Stimulated activated CD8-positive, alpha-beta memory T cell treated with anti-CD3 and anti-CD28 coated beads, Interleukin-2, amount 100 ng/mL, for 1 hour (primary cell): ENCODE data around the gene SMPDL3B.

ENCODE experiments used
- DNase-seq, 2 donors: peaks; one replicate each; pipeline ENCODE4 v3.0.0-alpha.2; 2020; ENCODE audit warnings: low read depth in 2 of 2

The SMPDL3B gene, protein sequence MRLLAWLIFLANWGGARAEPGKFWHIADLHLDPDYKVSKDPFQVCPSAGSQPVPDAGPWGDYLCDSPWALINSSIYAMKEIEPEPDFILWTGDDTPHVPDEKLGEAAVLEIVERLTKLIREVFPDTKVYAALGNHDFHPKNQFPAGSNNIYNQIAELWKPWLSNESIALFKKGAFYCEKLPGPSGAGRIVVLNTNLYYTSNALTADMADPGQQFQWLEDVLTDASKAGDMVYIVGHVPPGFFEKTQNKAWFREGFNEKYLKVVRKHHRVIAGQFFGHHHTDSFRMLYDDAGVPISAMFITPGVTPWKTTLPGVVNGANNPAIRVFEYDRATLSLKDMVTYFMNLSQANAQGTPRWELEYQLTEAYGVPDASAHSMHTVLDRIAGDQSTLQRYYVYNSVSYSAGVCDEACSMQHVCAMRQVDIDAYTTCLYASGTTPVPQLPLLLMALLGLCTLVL

GRCh38 chr1:27934818-27935549, at the start of gene SMPDL3B:
TSS of gene SMPDL3B (plus strand) at chr1:27935000. CDS start at chr1:27935184, 184 bp downstream.
- no peak for DNase-seq

DNA sequence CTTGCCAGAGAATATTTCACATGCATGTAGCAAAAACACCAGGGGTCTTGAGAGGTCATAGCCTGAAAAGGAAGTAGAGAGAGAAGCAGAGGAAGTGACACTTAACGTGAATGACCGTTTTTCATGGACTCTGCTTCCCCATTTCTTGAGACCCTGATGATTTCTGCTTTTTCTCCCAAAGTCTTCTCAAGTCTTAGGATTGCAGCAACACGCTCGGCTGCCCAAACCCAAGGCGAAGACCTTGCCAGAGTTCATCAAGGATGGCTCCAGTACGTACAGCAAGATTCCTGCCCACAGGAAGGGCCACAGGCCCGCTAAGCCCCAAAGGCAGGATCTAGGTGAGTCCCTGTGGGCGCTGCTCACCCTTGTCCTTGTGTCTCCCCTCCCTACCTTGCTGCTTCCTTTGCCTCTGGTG, 49.7 kb upstream of the SMPDL3B start:
- DNase-seq: no peak

DNA sequence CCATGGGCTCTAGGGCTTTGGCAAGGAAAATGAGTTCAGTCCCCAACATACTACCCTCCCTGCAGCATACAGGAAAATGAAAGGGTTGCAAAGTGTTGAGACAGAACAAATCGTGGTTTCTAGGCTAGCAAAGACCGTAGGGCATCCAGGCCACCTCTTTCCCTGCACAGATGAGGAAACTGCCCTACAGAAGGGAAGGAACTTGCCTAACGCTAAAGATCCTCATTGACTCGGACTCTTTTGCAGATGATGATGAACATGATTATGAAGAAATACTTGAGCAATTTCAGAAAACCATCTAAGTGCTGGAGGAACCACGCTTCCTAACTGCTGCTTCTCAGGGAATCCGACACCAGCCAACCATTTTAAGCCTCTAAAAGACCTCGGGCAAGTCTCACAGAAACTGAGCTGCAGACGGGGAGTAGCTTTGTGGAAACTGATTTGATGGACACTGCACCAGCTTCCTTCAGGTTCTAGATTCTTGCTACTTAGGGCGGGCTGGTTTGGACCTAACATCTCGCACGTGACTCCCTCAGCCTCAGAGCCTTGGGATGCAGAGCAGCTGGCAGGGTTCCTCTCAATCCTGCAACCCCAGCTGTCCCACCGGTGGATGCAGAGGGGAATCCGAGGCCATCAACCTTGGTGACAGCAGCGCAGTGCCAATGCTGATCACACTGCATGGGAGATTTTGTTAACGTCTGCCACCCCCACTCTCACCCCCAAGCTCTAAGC, 49.0 kb upstream of the SMPDL3B start:
- no peak for DNase-seq

- no peak for DNase-seq
Observed at GRCh38 chr1:27886353-27886679, 48.5 kb upstream of the SMPDL3B start.

- no peak for DNase-seq
Observed at GRCh38 chr1:27886744-27887143, 48.1 kb upstream of the SMPDL3B start.

DNA sequence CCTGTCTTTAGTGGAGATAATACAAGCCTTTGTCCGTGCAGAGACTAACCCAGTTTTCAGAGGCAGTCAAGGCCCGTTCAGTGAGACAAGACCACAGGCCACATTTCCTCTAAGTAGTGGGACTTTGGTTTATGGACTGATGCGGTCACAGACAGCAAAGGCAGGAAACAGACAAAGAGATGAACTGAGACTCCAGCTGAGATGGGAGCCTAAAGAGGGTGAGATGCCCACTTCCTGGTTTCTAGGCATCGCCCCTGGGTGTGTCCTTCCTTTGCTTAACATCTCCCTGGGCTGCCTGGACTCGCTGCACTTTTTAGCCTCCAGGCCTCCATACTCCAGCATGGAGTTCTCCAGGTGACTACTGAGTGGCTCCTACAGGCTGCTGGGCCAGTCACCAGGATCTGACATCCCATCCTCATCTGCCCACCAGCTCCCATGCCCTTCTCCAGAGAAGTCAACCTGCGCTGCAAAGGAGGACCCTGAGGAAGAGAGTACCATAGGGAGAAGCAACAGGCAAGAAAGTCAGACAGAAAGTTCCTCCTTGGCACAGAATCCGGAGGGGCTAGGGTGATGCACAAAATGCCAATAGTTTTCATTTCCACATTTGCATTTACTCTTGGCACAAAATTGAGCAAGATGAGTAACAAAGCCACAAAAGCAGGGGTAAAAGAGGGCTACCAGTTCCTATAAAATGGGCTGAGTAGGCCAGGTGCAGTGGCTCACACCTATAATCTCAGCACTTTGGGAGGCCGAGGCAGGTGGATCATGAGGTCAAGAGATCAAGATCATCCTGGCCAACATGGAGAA, 47.4 kb upstream of the SMPDL3B start:
- no peak for DNase-seq

- no peak for DNase-seq
Observed at GRCh38 chr1:27889506-27889905, 45.3 kb upstream of the SMPDL3B start.

- no peak for DNase-seq
Observed at GRCh38 chr1:27891196-27891889, 43.5 kb upstream of the SMPDL3B start.

DNA sequence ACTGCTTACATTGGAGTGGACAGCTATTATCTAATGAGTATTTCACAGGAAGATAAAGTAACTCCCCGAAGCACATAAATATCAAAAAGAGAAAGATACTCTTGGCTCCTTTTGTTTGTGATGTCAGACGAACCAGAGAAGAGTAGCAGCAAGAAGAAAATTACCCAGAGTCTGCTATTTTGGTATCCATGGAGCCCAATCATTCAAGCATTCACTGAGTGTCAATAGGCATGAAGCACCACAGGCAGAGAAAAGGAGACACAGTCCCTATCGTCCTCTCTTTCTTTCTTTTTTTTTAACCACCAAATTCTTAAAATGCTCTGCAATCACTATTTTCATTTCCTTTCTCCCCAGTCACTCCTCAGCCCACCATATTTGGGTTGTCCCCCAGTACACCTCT, 40.3 kb upstream of the SMPDL3B start:
- DNase-seq: no peak

DNA sequence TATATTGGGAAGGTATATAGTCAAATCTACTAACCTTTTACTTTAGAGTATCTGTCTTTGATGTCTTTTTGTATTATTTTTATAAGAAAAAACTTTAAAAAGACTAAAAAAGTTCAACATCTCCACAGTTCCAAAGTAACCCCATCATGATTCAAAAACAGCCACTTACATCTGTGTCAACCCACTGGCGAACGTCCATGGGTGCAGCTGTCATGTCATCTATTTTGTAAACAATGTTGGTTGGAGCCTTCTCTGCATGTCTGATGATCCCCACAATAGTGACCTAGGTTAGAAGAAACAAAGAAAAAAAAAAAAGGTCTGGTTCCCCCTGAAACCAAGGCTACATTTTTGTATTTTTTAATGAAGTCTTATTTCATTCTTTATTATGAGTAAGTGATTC, 28.0 kb upstream of the SMPDL3B start:
- DNase-seq: no peak

DNA sequence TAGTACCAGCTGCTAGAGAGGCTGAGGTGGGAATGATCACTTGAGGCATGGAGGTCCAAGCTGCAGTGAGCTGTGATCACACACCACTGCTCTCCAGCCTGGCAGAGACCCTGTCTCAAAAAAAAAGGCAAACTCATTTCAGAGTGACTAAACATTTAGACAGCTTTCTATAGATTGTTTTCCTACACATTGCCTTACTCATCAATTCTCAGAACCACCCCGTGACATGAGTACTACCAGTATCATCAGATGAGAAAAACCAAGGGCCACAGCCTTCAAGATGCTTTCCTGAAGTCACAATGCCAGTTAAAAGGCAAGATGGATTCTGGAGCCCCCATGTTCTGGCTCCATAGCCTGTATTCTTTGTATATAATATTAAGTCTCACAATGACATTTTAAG, 22.4 kb upstream of the SMPDL3B start:
- DNase-seq: no peak

- DNase-seq: no peak
Observed at GRCh38 chr1:27915082-27915575, 19.7 kb upstream of the SMPDL3B start.

DNA sequence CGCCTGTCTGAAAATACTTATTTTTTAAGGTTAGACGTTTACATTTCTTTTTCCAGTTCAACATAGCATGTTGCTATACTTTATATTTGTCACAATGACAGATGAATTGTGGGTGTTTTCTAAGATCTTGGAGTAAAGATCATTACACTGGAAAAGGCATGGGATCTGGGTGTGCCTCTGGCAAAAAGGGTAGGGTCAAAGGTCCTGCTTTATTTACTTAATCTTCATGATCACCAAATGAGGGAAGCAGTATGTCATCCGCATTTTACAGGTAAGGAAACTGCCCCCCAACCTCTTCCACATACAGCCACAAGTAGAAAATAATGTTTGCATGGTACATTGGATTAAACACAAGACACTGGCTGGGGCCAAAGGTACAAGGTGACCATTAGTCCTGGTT, 12.5 kb upstream of the SMPDL3B start:
- no peak for DNase-seq

- no peak for DNase-seq
Observed at GRCh38 chr1:27928216-27928954, 6.4 kb upstream of the SMPDL3B start.

- no peak for DNase-seq
Observed at GRCh38 chr1:27931184-27931583, 3.6 kb upstream of the SMPDL3B start.

- no peak for DNase-seq
Observed at GRCh38 chr1:27931759-27932158, 3.0 kb upstream of the SMPDL3B start.

GRCh38 chr1:27935721-27936120, 921 bp downstream of the SMPDL3B start:
- no peak for DNase-seq

- DNase-seq: no peak
Observed at GRCh38 chr1:27936370-27936769, 1.6 kb downstream of the SMPDL3B start.

- no peak for DNase-seq
Observed at GRCh38 chr1:27937524-27937836, 2.7 kb downstream of the SMPDL3B start.

GRCh38 chr1:27938488-27938887, 3.7 kb downstream of the SMPDL3B start:
- DNase-seq: no peak
